Kidney (tissue), 14 donors: ENCODE measurements around the gene ZBTB47. TPM values are rescaled to one million over a fixed set of nuclear protein-coding genes. Genes with fewer than 3 reads are reported as not detected.

Experiments
- DNase-seq, 5 donors: peaks; one replicate each; pipeline ENCODE4 v3.0.0-alpha.2; 2013 to 2020
- FAIRE-seq: peaks from 2 replicates; lab custom pipeline; 2012; peaks lifted over from hg19 to GRCh38; lab: Jason Lieb, UNC
- H3K27ac ChIP-seq, 2 donors: one replicate each; pipeline ENCODE4 v1.7.0; 2013; ENCODE audit warnings: low read depth in 2 of 2, low read length in 2 of 2, inconsistent platforms in 1 of 2
- H3K27me3 ChIP-seq: one replicate; pipeline ENCODE4 v1.7.1; 2013; ENCODE audit warnings: low read length, inconsistent platforms; ENCODE audit not compliant: control insufficient read depth, insufficient read depth
- H3K36me3 ChIP-seq, 3 donors: one replicate each; pipeline versions ENCODE4 v1.7.0 to v1.7.1; 2013; ENCODE audit warnings: low read length in 3 of 3, control low read depth in 1 of 3, inconsistent platforms in 1 of 3; ENCODE audit not compliant: insufficient read depth in 3 of 3, control insufficient read depth in 2 of 3
- H3K4me1 ChIP-seq, 3 donors: one replicate each; pipeline versions ENCODE4 v1.7.0 to v1.7.1; 2013; ENCODE audit warnings: low read length in 3 of 3, inconsistent platforms in 1 of 3, low read depth in 1 of 3; ENCODE audit not compliant: control insufficient read depth in 2 of 3, insufficient read depth in 2 of 3
- H3K4me3 ChIP-seq, 3 donors: one replicate each; pipeline versions ENCODE4 v1.7.0 to v1.8.1; 2013; ENCODE audit warnings: low read length in 3 of 3, control low read depth in 1 of 3, inconsistent platforms in 1 of 3
- H3K9ac ChIP-seq, 3 donors: one replicate each; pipeline versions ENCODE4 v1.7.0 to v1.7.1; 2013; ENCODE audit warnings: low read length in 3 of 3, control low read depth in 1 of 3, inconsistent platforms in 1 of 3
- H3K9me3 ChIP-seq, 3 donors: one replicate each; pipeline versions ENCODE4 v1.7.0 to v1.7.1; 2013; ENCODE audit warnings: low read length in 3 of 3, control low read depth in 1 of 3, inconsistent platforms in 1 of 3; ENCODE audit not compliant: control insufficient read depth in 2 of 3, insufficient read depth in 1 of 3
- intact Hi-C: fragments of 100-400 bp; cut with DNase I; formaldehyde crosslinking; loops from one replicate; pipeline ENCODE4 v1.11.1; 2022
- polyA plus RNA-seq: library from polyadenylated mRNA; stranded (reverse); fragments of 350-450 nt; fragmentation: Illumina TruSeq; extraction: RNeasy Lipid Tissue Mini Kit (QIAGEN cat#74804); gene quantifications from one replicate; pipeline ENCODE4 v1.2.3, GENCODE V29; 2014; ENCODE audit warnings: low read depth, low replicate concordance; ENCODE audit not compliant: insufficient read depth
- total RNA-seq: library from RNA; stranded (reverse); fragmentation: NEBNext Ultra II Directional; extraction: Animal tissue kit (Norgen Biotek cat#: 25700); gene quantifications from one replicate; pipeline ENCODE4 v1.2.1, GENCODE V29; 2021
- TF ChIP-seq, protein P1 (sequence below): IDR thresholded peaks from 3 replicates; pipeline ENCODE4 v1.5.1; 2012; ENCODE audit warnings: mild to moderate bottlenecking, moderate library complexity, borderline replicate concordance; ENCODE audit not compliant: insufficient read depth; ENCODE audit errors: extremely low read depth
- donor health status: control.
- donor health status: control.
- donor health status: control.
- donor health status: control.
- donor health status: control.
- donor health status: DM: yes; HTN: yes; CAD: no.
- donor health status: Normal renal cell carcinoma (clear cell type).

Gene ZBTB47
- total and polyA plus RNA-seq, 2 donors from 2014 or later, result 7.8 to 26.6 TPM

DNA sequence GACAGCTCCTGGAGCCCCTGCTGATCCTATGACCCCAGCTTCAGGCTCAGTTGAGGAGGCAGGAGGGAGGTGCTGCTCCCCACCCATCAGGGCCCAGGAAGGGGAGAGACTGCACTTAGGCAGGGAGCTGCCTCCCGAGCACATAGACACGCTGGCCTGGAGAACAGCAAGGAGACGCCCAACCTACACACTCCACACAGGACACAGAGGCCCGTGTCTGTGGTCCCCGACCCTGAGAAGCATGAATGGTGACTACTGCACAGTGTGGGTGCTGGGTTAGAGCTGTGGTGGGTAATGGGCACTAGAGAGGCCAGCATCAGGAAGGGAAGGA is 50.2 kb downstream of the ZBTB47 start:
- H3K4me1 ChIP-seq, result no peaks in the 10 kb centered on the region
- TF ChIP-seq, protein P1, sequence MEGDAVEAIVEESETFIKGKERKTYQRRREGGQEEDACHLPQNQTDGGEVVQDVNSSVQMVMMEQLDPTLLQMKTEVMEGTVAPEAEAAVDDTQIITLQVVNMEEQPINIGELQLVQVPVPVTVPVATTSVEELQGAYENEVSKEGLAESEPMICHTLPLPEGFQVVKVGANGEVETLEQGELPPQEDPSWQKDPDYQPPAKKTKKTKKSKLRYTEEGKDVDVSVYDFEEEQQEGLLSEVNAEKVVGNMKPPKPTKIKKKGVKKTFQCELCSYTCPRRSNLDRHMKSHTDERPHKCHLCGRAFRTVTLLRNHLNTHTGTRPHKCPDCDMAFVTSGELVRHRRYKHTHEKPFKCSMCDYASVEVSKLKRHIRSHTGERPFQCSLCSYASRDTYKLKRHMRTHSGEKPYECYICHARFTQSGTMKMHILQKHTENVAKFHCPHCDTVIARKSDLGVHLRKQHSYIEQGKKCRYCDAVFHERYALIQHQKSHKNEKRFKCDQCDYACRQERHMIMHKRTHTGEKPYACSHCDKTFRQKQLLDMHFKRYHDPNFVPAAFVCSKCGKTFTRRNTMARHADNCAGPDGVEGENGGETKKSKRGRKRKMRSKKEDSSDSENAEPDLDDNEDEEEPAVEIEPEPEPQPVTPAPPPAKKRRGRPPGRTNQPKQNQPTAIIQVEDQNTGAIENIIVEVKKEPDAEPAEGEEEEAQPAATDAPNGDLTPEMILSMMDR, result no peak
- FAIRE-seq, result no peak

DNA sequence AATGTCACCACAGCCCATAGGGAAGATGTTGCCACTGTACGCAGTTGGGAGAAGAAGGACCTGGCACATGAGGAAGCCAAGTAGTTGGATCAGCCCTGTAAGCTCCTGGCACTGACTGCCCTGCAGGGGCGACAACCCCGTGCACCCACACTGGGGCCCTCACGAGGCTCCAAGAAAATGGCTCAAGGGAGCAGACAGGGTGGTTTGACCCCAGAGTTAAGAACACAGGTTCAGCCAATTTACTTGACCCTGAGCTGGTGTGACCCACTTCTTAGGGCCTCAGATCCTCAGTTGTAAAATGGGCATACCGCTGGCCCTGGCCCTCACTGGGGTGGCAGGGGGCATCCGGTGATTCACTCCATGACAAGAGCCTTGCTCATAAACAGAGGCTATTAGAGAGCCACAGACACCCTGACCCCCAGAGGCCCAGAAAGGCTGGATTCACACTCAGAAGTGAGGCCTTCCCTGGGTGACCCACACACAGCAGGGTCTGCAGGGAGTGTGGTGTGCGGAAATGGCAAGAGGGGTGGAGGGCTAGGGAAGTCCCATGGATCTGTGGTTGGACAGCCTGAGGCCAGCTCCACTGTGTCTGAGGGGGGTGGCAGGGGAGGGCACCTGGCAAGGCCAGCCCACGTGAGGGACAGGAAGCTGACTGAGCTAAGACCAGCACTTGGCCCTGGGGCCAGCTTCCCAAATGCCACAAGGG is 50.8 kb downstream of the ZBTB47 start:
- Histone ChIP-seq H3K9ac (no peak overlapping the region), H3K27ac (no peak overlapping the region), H3K27me3 (no peaks in the 10 kb centered on the region), H3K36me3 (no peaks in the 10 kb centered on the region), H3K9me3 (no peaks in the 10 kb centered on the region), H3K4me1 (no peaks in the 10 kb centered on the region), H3K4me3 (no peak overlapping the region)
- DNase-seq (no peak), FAIRE-seq (no peak)
- intact Hi-C loops, result no loop called here
- TF ChIP-seq, protein P1, result no peak

More for the DNA sequence above, 50.2 kb downstream of the ZBTB47 start:
- Histone ChIP-seq H3K27me3 (no peaks in the 10 kb centered on the region), H3K9ac (no peak overlapping the region), H3K9me3 (no peaks in the 10 kb centered on the region), H3K4me3 (no peak overlapping the region), H3K27ac (no peak overlapping the region), H3K36me3 (no peaks in the 10 kb centered on the region)
- intact Hi-C loops, result no loop called here
- no peak for DNase-seq

DNA sequence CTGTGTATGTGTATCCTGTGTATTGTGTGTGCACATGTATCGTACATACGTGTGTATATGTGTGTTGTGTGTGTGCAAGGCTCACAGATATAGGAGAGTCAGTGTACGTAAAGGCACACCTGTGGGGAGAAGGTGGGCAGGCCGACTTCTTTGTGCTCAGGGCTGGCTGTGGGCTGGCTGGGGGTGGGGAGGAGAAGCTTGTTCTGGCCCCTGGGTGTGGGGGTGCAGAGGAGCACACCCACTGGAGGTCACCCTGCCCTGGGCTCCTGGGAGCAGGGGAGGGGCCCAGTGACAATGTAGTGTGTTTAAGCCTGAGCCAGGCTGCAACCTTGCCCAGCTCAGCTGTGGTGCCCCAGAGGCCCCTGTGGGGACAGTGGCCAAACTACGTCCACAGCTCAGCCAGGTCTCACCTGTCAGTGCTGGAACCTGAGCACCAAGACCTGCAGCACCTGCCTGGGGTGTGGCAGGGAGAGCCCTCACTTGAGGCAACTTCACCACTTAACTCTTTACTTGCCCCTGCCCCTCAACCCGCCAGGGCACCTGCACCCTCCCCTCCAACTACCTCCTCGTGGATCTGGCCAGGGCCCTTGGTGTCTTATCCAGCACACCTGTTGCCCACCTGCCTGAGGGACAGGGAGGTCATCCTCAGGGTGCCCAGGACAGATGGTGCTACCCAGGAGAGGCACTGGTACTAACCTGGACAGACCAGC is 51.7 kb downstream of the ZBTB47 start:
- FAIRE-seq (no peak), DNase-seq (no peak)
- TF ChIP-seq, protein P1, result no peak
- Histone ChIP-seq H3K4me3 (no peak overlapping the region), H3K27me3 (no peaks in the 10 kb centered on the region), H3K36me3 (no peaks in the 10 kb centered on the region), H3K27ac (no peak overlapping the region), H3K9ac (no peak overlapping the region), H3K9me3 (no peaks in the 10 kb centered on the region), H3K4me1 (no peaks in the 10 kb centered on the region)
- intact Hi-C loops, result no loop called here
